Natural killer cell (primary cell): ENCODE data around the gene PGPEP1. TPM values are rescaled to one million over a fixed set of nuclear protein-coding genes. Genes with fewer than 3 reads are reported as not detected.

Source experiments
- ATAC-seq, 3 donors: fragments of 150-1000 bp in 2 of 3; fragments of 200-7000 bp in 1 of 3; cut with Tn5 transposase; 1 replicate in 1 of 3; 2 replicates in 2 of 3; pipeline ENCODE4 v1.10.0; 2021; ENCODE audit warnings: mild to moderate bottlenecking in 2 of 3, moderate library complexity in 2 of 3
- DNase-seq, 2 donors: peaks; one replicate each; pipeline versions ENCODE4 v3.0.0 to v3.0.0-alpha.2; 2013 to 2021; ENCODE audit warnings: mixed read lengths in 1 of 2
- H3K27ac ChIP-seq: one replicate; pipeline ENCODE4 v1.5.1; 2013; ENCODE audit warnings: mild to moderate bottlenecking, low read length
- H3K27me3 ChIP-seq: one replicate; pipeline ENCODE4 v1.6.1; 2013; ENCODE audit warnings: low read length; ENCODE audit not compliant: control insufficient read depth, insufficient read depth
- H3K36me3 ChIP-seq: one replicate; pipeline ENCODE4 v1.6.1; 2013; ENCODE audit warnings: low read length; ENCODE audit not compliant: control insufficient read depth, insufficient read depth
- H3K4me1 ChIP-seq: one replicate; pipeline ENCODE4 v1.6.1; 2013; ENCODE audit warnings: low read length; ENCODE audit not compliant: control insufficient read depth, insufficient read depth
- H3K4me3 ChIP-seq: one replicate; pipeline ENCODE4 v1.5.1; 2013; ENCODE audit warnings: low read length
- H3K9me3 ChIP-seq: one replicate; pipeline ENCODE4 v1.6.1; 2013; ENCODE audit warnings: low read length; ENCODE audit not compliant: control insufficient read depth, insufficient read depth
- H3K27ac Mint-ChIP-seq, 2 donors: one replicate each; pipeline ENCODE4 v1.8.0; 2022; ENCODE audit warnings: mild to moderate bottlenecking in 2 of 2, mixed read lengths in 2 of 2, moderate library complexity in 1 of 2
- H3K27me3 Mint-ChIP-seq, 2 donors: one replicate each; pipeline ENCODE4 v1.8.0; 2022; ENCODE audit warnings: low read depth in 2 of 2, mixed read lengths in 2 of 2
- H3K36me3 Mint-ChIP-seq: one replicate; pipeline ENCODE4 v1.8.0; 2022; ENCODE audit warnings: mixed read lengths
- H3K4me1 Mint-ChIP-seq, 2 donors: one replicate each; pipeline ENCODE4 v1.8.0; 2022; ENCODE audit warnings: mixed read lengths in 2 of 2
- H3K4me3 Mint-ChIP-seq: one replicate; pipeline ENCODE4 v1.8.0; 2022; ENCODE audit warnings: mild to moderate bottlenecking, moderate library complexity, mixed read lengths
- H3K9me3 Mint-ChIP-seq, 2 donors: one replicate each; pipeline ENCODE4 v1.8.0; 2022; ENCODE audit warnings: mixed read lengths in 2 of 2
- CTCF ChIP-seq: fragments of 200-600 bp; IDR thresholded peaks from one replicate; pipeline ENCODE4 v1.8.0; 2022; ENCODE audit warnings: antibody characterized with exemption
- WGBS: methylation state at CpG from one replicate; pipeline ENCODE4 v1.1.7; 2013; ENCODE audit warnings: missing lambda C conversion rate; ENCODE audit not compliant: insufficient coverage; 5-methylcytosine and 5-hydroxymethylcytosine counted together
- intact Hi-C: fragments of 100-400 bp; cut with micrococcal nuclease; formaldehyde crosslinking; loops from one replicate; pipeline ENCODE4 v1.14.2; 2022
- total RNA-seq, 4 donors: library from RNA; stranded (reverse); fragments of 120-200 nt in 1 of 4; gene quantifications; one replicate each; pipeline versions ENCODE4 v1.2.3 to v1.2.4, GENCODE V29; 2013 to 2022

The PGPEP1 gene
- total RNA-seq, 3 donors from 2014 or later (not counting 1 experiment from before 2014, with no cell fraction given): 69.1 to 73.3 (median 71.0) TPM

GRCh38 chr19:18309525-18310064 lies 30.8 kb upstream of the PGPEP1 start:
- 94% methylated on average over 33 of the region's 33 CpGs for WGBS
- H3K9me3 Mint-ChIP-seq: no peaks in the 10 kb centered on the region
- peaks cover 30% of the 10 kb centered on the region for H3K36me3 ChIP-seq
- H3K4me3 ChIP-seq: no peak overlapping the region
- H3K36me3 Mint-ChIP-seq: no peaks in the 10 kb centered on the region
- TF ChIP-seq CTCF: no peak
- H3K27ac ChIP-seq: no peak overlapping the region
- no peak overlapping the region for H3K27ac Mint-ChIP-seq
- H3K27me3 ChIP-seq: no peaks in the 10 kb centered on the region
- peaks cover 37% of the 10 kb centered on the region for H3K4me1 ChIP-seq
- no peaks in the 10 kb centered on the region for H3K9me3 ChIP-seq
- H3K4me3 Mint-ChIP-seq: no peak overlapping the region
- DNase-seq: no peak
- peaks cover 5 to 18% of the 10 kb centered on the region in 2 donors for H3K4me1 Mint-ChIP-seq
- ATAC-seq: no peak
- intact Hi-C loops: no loop called here
- H3K27me3 Mint-ChIP-seq: no peaks in the 10 kb centered on the region

DNA sequence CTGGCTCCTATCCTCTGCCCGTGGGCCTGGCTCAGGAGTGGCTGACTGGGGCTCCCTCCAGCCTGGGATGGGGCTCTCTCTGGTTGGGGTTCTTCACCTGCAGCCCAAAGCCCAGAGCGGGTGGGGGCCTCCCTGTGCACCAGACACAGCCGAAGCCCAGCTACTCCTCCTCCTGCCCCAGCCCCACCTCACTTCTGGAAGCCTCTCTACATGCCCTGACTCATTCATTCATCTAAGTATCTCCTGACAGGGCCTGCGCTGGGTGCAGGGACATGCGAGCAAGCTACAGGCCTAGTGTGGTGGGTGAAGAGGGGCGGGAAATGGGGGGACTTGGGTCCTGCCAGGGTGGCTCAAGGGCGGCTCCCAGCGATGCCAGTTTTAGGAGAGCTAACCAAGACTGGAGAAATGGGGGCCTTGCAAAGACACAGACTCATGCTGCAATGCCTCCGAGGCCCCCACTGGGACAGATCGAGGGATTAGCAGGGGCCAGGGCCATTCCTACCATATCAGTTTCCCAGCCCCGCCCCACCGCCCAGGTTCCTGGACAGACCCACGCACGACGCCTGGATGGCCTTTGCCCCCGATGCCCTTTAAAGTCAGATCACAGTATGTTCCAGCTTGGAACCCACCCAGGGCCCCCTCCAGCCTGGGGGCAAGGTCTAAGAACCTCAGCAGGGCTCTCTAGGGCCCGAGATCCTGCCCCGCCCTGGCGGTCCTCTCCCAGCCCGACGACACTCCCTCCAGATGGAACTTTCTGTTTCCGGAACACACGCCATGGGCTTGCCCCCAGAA lies 30.1 kb upstream of the PGPEP1 start:
- intact Hi-C loops: no loop called here
- no peak overlapping the region for H3K27ac ChIP-seq
- Mint-ChIP-seq H3K36me3 (no peaks in the 10 kb centered on the region), H3K4me3 (no peak overlapping the region), H3K9me3 (no peaks in the 10 kb centered on the region), H3K27ac (peak overlapping the region in 1 of 2 donors; percentile 16), H3K27me3 (no peaks in the 10 kb centered on the region), H3K4me1 (peaks cover 0 to 11% of the 10 kb centered on the region in 2 donors)
- ATAC-seq (no peak), DNase-seq (no peak)
- H3K9me3 ChIP-seq: no peaks in the 10 kb centered on the region
- WGBS: 91% methylated on average over 23 of the region's 23 CpGs
- no peak overlapping the region for H3K4me3 ChIP-seq
- peaks cover 30% of the 10 kb centered on the region for H3K4me1 ChIP-seq
- no peaks in the 10 kb centered on the region for H3K27me3 ChIP-seq
- peaks cover 31% of the 10 kb centered on the region for H3K36me3 ChIP-seq
- no peak for TF ChIP-seq CTCF

DNA sequence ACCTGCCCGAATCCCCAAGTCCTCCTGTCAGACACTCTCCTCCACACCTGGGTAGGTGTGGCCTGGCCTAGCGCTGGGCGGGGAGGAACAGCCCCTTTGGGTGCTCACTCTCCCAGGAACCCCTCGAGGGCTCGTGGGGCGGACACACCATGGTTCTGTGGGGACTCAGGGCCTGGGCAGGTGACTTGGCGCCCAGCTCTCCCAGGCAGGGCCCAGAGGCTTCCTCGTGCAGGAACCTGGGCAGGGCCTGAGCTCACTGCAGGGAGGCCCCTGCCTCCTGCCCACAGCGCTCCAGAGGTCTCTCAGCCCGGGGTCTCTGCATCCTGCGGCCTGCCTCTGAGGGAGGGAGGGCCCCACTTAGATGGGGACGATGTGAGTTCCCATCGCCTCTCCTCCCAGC lies 29.4 kb upstream of the PGPEP1 start:
- Mint-ChIP-seq H3K36me3 (no peaks in the 10 kb centered on the region), H3K27ac (peak overlapping the region in 1 of 2 donors; percentile 16), H3K4me1 (peaks cover 6 to 11% of the 10 kb centered on the region in 2 donors), H3K9me3 (no peaks in the 10 kb centered on the region), H3K27me3 (no peaks in the 10 kb centered on the region), H3K4me3 (no peak overlapping the region)
- DNase-seq (no peak), ATAC-seq (no peak)
- no peaks in the 10 kb centered on the region for H3K27me3 ChIP-seq
- no peak overlapping the region for H3K27ac ChIP-seq
- H3K4me3 ChIP-seq: no peak overlapping the region
- H3K4me1 ChIP-seq: peaks cover 29% of the 10 kb centered on the region
- peaks cover 30% of the 10 kb centered on the region for H3K36me3 ChIP-seq
- no peaks in the 10 kb centered on the region for H3K9me3 ChIP-seq
- intact Hi-C loops: no loop called here
- TF ChIP-seq CTCF: no peak
- WGBS: 85% methylated on average over 13 of the region's 13 CpGs
